Liver (tissue), 3 donors: ENCODE measurements around the gene PSME3IP1.

Experiments
- ATF3 ChIP-seq: IDR thresholded peaks from 2 replicates; pipeline ENCODE4 v1.6.1; 2016; ENCODE audit warnings: antibody characterized with exemption
- CTCF ChIP-seq: fragments of 150-350 bp; IDR thresholded peaks from 2 replicates; pipeline ENCODE4 v1.5.1; 2017; ENCODE audit warnings: improper control_type of control experiment, low read depth, low read length; ENCODE audit not compliant: missing input control
- EGR1 ChIP-seq, 2 donors: IDR thresholded peaks; 2 replicates each; pipeline ENCODE4 v1.6.1; 2016 to 2018; ENCODE audit warnings: antibody characterized with exemption in 2 of 2, low read depth in 2 of 2
- GABPA ChIP-seq, 2 donors: IDR thresholded peaks in 1 of 2; conservative IDR thresholded peaks in 1 of 2; 2 replicates each; pipeline ENCODE4 v1.6.1; 2016; ENCODE audit warnings: antibody characterized with exemption in 2 of 2, mild to moderate bottlenecking in 1 of 2, moderate library complexity in 1 of 2
- HNF4A ChIP-seq, 2 donors: conservative IDR thresholded peaks; 2 replicates each; pipeline ENCODE4 v1.6.1; 2016; ENCODE audit warnings: antibody characterized with exemption in 2 of 2, mild to moderate bottlenecking in 2 of 2
- JUND ChIP-seq, 2 donors: IDR thresholded peaks; 2 replicates each; pipeline ENCODE4 v1.6.1; 2016; ENCODE audit warnings: antibody characterized with exemption in 2 of 2
- MAX ChIP-seq: IDR thresholded peaks from 2 replicates; pipeline ENCODE4 v1.6.1; 2016; ENCODE audit warnings: antibody characterized with exemption
- RAD21 ChIP-seq, 2 donors: IDR thresholded peaks; 2 replicates each; pipeline ENCODE4 v1.6.1; 2016; ENCODE audit warnings: antibody characterized with exemption in 2 of 2, mild to moderate bottlenecking in 2 of 2
- REST ChIP-seq: IDR thresholded peaks from 2 replicates; pipeline ENCODE4 v1.6.1; 2016; ENCODE audit warnings: antibody characterized with exemption, mild to moderate bottlenecking
- SP1 ChIP-seq: IDR thresholded peaks from 2 replicates; pipeline ENCODE4 v1.6.1; 2018; ENCODE audit warnings: antibody characterized with exemption, mild to moderate bottlenecking
- TAF1 ChIP-seq: conservative IDR thresholded peaks from 2 replicates; pipeline ENCODE4 v1.6.1; 2016; ENCODE audit warnings: antibody characterized with exemption, mild to moderate bottlenecking
- YY1 ChIP-seq: IDR thresholded peaks from 2 replicates; pipeline ENCODE4 v1.6.1; 2016; ENCODE audit warnings: antibody characterized with exemption, mild to moderate bottlenecking
- ZBTB33 ChIP-seq: IDR thresholded peaks from 2 replicates; pipeline ENCODE4 v1.6.1; 2016; ENCODE audit warnings: antibody characterized with exemption
- donor health status: healthy.
- donor health status: healthy.

GRCh38 chr16:57126411-57126810 is 59.4 kb downstream of the PSME3IP1 start:
- TF ChIP-seq CTCF (no peak), ATF3 (no peak), ZBTB33 (no peak), YY1 (no peak), EGR1 (IDR thresholded peaks at IDR 0.05; ENCODE audit: low read depth in 2 of 2) (no peak), RAD21 (IDR thresholded peaks at IDR 0.05) (no peak), HNF4A (conservative IDR thresholded peaks at IDR 0.05) (no peak), GABPA (IDR thresholded peaks at IDR 0.05 in 1 of 2, conservative IDR thresholded peaks at IDR 0.05 in 1 of 2) (no peak), REST (no peak), SP1 (no peak), TAF1 (no peak), JUND (IDR thresholded peaks at IDR 0.05) (no peak), MAX (no peak)
